Activated T-helper 17 cell treated with anti-CD3 and anti-CD28 coated beads, Interleukin-2, amount 50 U/mL, for 72 hours (primary cell): ENCODE results near the gene NOL6. TPM values are rescaled to one million over a fixed set of nuclear protein-coding genes. Genes with fewer than 3 reads are reported as not detected.
A peak's percentile ranks its signal among the peaks of the same experiment; 100 is the strongest.
"Not testable (repeated sequence)": the region's sequence is repeated elsewhere in the genome, so short reads cannot be mapped to it uniquely, and the experiment has no call there.

Experiments used
- ATAC-seq: fragments of 150-1000 bp; cut with Tn5 transposase; replicated peaks from 2 replicates; pipeline ENCODE4 v1.10.0; 2021; ENCODE audit warnings: mild to moderate bottlenecking, moderate library complexity
- H3K27ac Mint-ChIP-seq: one replicate; pipeline ENCODE4 v1.8.0; 2022; ENCODE audit warnings: mixed read lengths
- H3K27me3 Mint-ChIP-seq: one replicate; pipeline ENCODE4 v1.8.0; 2022; ENCODE audit warnings: mixed read lengths
- H3K36me3 Mint-ChIP-seq: one replicate; pipeline ENCODE4 v1.8.0; 2022; ENCODE audit warnings: low read depth, mild to moderate bottlenecking, mixed read lengths
- H3K4me1 Mint-ChIP-seq: one replicate; pipeline ENCODE4 v1.8.0; 2022; ENCODE audit warnings: mixed read lengths
- H3K4me3 Mint-ChIP-seq: one replicate; pipeline ENCODE4 v1.8.0; 2022; ENCODE audit warnings: mild to moderate bottlenecking, mixed read lengths
- H3K9me3 Mint-ChIP-seq: one replicate; pipeline ENCODE4 v1.8.0; 2022; ENCODE audit warnings: mixed read lengths
- total RNA-seq, 2 donors: library from RNA; stranded (reverse); gene quantifications; one replicate each; pipeline ENCODE4 v1.2.3, GENCODE V29; 2022

The NOL6 gene
- total RNA-seq, 2 donors from 2014 or later = 25.9 to 58.3 TPM

DNA sequence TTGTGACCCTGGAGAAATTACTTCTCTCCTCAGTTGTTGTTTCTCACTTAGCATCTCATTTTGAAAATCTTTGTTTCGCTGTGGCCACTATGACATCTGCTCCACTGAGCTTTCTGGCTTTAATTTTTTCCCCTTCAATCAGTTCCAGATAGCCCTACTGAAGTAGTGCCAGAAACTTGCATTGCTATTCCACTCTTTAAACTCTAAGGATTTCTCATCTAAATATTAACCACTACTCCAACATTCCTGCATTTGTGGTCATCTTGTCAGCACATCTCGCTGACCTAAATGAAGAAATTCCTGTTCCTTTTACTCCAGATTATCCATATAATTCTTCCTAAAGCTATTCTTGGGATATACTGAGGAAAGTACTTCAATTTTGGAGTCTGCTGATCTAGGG is 15.3 kb upstream of the NOL6 start:
- H3K36me3 Mint-ChIP-seq = no peaks in the 10 kb centered on the region
- H3K27me3 Mint-ChIP-seq = no peaks in the 10 kb centered on the region
- H3K4me1 Mint-ChIP-seq = no peaks in the 10 kb centered on the region
- no peak overlapping the region for H3K4me3 Mint-ChIP-seq
- no peaks in the 10 kb centered on the region for H3K9me3 Mint-ChIP-seq
- no peak overlapping the region for H3K27ac Mint-ChIP-seq
- no peak for ATAC-seq

DNA sequence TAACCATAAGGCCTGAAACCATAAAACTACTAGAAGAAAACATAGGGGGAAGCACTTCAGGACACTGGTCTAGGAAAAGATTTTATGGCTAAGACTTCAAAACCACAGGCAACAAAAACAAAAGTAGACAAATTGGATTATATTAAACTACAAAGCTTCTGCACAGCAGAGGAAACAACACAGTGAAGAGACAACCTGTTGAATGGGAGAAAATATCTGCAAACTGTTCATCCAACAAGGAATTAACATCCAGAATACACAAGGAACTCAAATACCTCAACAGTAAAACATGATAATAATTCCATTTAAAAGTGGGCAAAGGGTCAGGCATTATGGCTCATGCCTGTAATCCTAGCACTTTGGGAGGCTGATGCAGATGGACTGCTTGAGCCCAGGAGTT is 11.6 kb upstream of the NOL6 start:
- H3K27ac Mint-ChIP-seq, H3K27me3 Mint-ChIP-seq, H3K36me3 Mint-ChIP-seq, H3K4me3 Mint-ChIP-seq, H3K4me1 Mint-ChIP-seq, H3K9me3 Mint-ChIP-seq, ATAC-seq: not testable (repeated sequence)

- ATAC-seq = no peak
- Mint-ChIP-seq H3K27me3 (no peaks in the 10 kb centered on the region), H3K4me1 (no peaks in the 10 kb centered on the region), H3K9me3 (no peaks in the 10 kb centered on the region), H3K27ac (no peak overlapping the region), H3K4me3 (no peak overlapping the region), H3K36me3 (no peaks in the 10 kb centered on the region)
These were observed 7.3 kb upstream of the NOL6 start for GRCh38 chr9:33480976-33481375.

- ATAC-seq = no peak
- no peak overlapping the region for H3K4me3 Mint-ChIP-seq
- no peaks in the 10 kb centered on the region for H3K4me1 Mint-ChIP-seq
- no peaks in the 10 kb centered on the region for H3K9me3 Mint-ChIP-seq
- no peak overlapping the region for H3K27ac Mint-ChIP-seq
- H3K27me3 Mint-ChIP-seq = no peaks in the 10 kb centered on the region
- no peaks in the 10 kb centered on the region for H3K36me3 Mint-ChIP-seq
These were observed 6.4 kb upstream of the NOL6 start for GRCh38 chr9:33480106-33480505.

GRCh38 chr9:33476503-33476902 is 2.8 kb upstream of the NOL6 start:
- ATAC-seq = no peak
- Mint-ChIP-seq H3K4me1 (peaks cover 3% of the 10 kb centered on the region), H3K4me3 (no peak overlapping the region), H3K27me3 (no peaks in the 10 kb centered on the region), H3K27ac (no peak overlapping the region), H3K36me3 (peaks cover 15% of the 10 kb centered on the region), H3K9me3 (no peaks in the 10 kb centered on the region)

DNA sequence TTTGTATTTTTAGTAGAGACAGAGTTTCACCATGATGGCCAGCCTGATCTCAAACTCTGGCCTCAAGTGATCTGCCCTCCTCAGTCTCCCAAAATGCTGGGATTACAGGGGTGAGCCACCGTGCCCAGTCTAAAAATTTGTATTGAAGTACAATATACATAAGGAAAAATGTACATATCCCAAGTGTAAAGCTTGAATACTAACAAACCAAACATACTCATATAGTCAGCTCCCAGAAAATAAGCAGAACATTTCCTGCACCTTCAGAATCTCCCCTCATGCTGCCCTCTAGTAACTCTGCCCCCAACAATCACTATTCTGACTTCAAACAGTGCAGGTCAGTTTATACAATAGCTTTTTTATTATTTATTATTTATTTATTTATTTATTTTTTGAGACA is 1.6 kb upstream of the NOL6 start:
- H3K36me3 Mint-ChIP-seq = peaks cover 27% of the 10 kb centered on the region
- H3K27ac Mint-ChIP-seq = no peak overlapping the region
- no peaks in the 10 kb centered on the region for H3K9me3 Mint-ChIP-seq
- H3K4me1 Mint-ChIP-seq = peaks cover 6% of the 10 kb centered on the region
- no peak for ATAC-seq
- no peaks in the 10 kb centered on the region for H3K27me3 Mint-ChIP-seq
- no peak overlapping the region for H3K4me3 Mint-ChIP-seq

DNA sequence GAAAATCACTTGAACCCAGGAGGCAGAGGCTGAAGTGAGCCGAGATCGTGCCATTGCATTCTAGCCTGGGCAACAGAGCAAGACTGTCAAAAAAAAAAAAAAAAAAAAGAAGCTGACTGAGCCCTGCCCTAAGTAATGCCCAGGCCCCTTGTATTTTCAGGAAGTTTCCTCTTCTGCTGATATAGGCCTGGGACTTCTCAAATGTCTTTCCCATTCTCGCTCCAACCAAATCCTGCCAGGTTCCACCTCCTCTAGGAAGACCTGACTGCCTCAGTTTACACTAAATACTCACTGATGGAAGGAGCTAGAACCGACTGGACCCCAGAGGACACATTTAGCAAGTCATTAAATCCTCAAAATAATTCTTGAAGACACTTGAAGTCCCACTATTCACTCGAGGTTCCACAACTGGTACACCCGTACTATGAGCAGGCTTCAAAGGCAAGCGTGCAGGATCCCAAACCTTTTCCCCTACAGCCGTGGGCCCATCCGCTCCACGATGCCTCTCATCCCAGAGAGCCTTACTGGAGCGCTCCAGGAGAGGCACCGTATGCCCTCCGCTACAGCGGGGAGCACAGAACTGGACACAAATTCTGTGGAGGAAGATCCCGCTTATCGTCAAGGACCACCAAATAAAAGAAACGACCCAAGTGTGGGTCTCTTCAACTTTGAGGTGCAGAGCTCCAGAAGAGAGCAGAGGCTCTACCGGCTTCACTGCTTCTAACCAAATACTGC is 676 bp downstream of the NOL6 start:
- no peaks in the 10 kb centered on the region for H3K27me3 Mint-ChIP-seq
- peaks cover 6% of the 10 kb centered on the region for H3K4me1 Mint-ChIP-seq
- H3K27ac Mint-ChIP-seq = peak overlapping the region; percentile 89
- peak overlapping the region; percentile 87 for H3K4me3 Mint-ChIP-seq
- no peaks in the 10 kb centered on the region for H3K9me3 Mint-ChIP-seq
- peaks cover 50% of the 10 kb centered on the region for H3K36me3 Mint-ChIP-seq
- no peak for ATAC-seq

DNA sequence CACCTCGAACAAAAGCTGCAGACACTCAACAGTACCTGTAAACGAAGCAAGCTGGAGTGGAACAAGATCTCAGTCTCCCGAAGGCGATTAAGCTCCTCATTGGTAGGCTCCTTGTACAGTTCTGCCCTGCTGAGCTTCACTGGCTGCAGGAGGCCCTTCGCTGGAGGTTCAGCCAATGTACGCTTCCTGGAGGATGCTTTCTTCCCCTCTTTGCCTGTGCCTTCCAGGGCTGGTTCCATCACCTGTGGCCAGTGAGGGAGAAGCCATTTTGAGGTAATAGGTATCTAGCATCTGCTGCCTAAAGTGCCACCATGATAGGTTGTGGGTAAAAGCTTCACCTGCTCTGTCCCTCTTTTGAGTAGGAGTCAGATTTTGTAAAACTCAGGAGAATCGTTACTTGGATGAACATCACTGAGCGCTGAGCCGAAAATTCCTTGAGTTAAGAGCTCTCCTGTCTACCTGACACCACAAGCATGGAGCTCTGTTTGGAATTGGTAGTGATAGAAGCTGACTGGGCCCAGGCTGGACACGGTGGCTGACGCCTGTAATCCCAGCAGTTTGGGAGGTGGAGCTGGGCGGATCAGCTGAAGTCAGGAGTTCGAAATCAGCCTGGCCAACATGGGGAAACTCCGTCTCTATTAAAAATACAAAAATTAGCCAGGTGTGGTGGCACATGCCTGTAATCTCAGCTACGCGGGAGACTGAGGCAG is 1.4 kb downstream of the NOL6 start:
- Mint-ChIP-seq H3K27me3 (no peaks in the 10 kb centered on the region), H3K27ac (peak overlapping the region; percentile 89), H3K9me3 (no peaks in the 10 kb centered on the region), H3K36me3 (peaks cover 57% of the 10 kb centered on the region), H3K4me1 (peaks cover 6% of the 10 kb centered on the region), H3K4me3 (peak overlapping the region; percentile 87)
- ATAC-seq = no peak

- Mint-ChIP-seq H3K4me3 (peak overlapping the region; percentile 87), H3K9me3 (no peaks in the 10 kb centered on the region), H3K4me1 (peaks cover 6% of the 10 kb centered on the region), H3K27ac (peak overlapping the region; percentile 89), H3K36me3 (peaks cover 66% of the 10 kb centered on the region), H3K27me3 (no peaks in the 10 kb centered on the region)
- no peak for ATAC-seq
These were observed 2.4 kb downstream of the NOL6 start for GRCh38 chr9:33471361-33471760.

- Mint-ChIP-seq H3K27me3 (no peaks in the 10 kb centered on the region), H3K4me1 (peaks cover 6% of the 10 kb centered on the region), H3K4me3 (no peak overlapping the region), H3K27ac (peak overlapping the region; percentile 64), H3K36me3 (peaks cover 81% of the 10 kb centered on the region), H3K9me3 (no peaks in the 10 kb centered on the region)
- ATAC-seq = no peak
These were observed 3.8 kb downstream of the NOL6 start for GRCh38 chr9:33469891-33470290.

DNA sequence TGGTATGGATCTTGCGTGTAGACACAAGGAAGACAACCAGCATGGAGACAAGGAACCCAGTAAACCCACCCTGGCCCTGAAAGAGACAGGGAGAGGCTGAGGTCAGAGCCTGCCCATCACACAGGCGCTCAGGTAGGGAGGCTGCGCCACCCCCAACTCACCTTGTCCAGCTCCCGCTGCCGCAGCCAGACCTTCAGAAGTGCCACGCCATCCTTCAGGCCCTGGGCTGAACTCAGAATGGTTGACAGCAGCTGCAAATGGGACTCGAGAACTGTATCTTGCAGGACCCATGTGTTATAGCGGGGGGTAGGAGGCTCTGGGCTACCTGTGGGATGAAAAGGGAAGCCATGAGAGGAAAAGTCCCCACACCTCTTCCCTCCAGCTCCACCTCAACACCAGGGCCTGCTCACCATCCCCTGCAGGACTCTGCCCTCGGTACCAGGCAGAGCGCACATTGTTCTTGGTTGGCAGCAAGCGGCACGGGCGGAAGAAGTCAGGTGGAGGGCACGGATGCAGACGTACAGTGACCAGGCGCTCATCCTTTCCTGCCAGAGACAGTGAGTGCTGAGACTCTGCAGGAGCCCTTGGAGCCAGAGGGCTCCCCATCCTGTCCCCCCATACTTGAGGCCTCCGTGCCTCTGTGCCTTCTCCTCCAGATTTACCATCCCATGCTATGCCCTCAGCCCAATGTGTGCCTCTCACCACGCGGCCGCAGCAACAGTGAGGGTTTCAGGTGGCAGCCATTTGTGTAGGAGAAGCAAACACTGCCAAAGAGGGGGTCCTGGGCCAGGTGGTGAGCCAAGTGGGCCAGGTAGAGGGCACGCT is 4.7 kb downstream of the NOL6 start:
- Mint-ChIP-seq H3K4me1 (peaks cover 6% of the 10 kb centered on the region), H3K27me3 (no peaks in the 10 kb centered on the region), H3K27ac (no peak overlapping the region), H3K36me3 (peaks cover 89% of the 10 kb centered on the region), H3K9me3 (no peaks in the 10 kb centered on the region), H3K4me3 (no peak overlapping the region)
- no peak for ATAC-seq

DNA sequence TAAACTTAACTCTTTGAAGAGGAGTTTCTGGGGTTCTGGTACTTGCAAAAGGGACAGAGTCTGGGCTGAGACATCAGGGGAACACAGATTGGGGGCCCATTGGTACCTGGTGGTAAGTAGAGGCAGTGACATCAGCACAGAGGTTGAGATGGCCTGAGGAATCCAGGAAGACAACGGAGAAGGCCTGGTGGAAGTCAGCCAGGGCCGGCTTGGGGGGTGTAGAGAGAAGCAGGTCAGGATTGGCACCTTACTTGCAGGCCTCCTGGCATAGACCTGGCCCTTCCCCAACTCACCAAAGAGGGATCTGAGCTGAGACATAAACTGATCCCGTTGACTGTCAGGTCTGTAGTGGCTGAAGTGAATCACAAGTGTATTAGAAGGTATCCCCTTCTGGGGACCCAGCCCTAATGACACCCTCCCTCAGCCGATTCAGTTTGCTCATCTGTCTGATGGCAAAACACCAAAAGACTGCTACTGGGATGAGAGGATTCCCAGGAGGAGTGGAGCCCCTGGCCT is 5.5 kb downstream of the NOL6 start:
- Mint-ChIP-seq H3K4me1 (peaks cover 6% of the 10 kb centered on the region), H3K27me3 (no peaks in the 10 kb centered on the region), H3K36me3 (peaks cover 89% of the 10 kb centered on the region), H3K4me3 (no peak overlapping the region), H3K9me3 (no peaks in the 10 kb centered on the region), H3K27ac (no peak overlapping the region)
- no peak for ATAC-seq

DNA sequence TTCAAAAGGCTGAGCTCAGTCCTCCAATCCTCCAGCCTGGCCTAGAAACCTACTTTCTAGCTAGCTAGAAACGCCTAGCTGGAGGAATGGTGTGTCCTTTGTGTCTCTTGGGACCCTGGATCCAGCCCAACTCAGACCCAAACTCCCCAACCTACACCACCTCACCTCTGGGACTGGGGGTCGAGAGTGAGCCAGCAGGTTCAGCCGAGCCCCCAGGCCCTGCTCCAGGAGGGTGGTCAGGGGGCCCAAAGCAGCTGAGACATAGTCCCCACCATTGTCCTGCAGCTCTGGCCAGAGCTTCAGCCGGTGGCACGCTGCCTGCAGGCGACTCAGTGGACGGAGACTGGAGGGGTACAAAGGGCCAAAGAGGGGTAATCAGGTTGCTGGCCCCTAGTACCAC is 6.2 kb downstream of the NOL6 start:
- Mint-ChIP-seq H3K36me3 (peaks cover 97% of the 10 kb centered on the region), H3K9me3 (no peaks in the 10 kb centered on the region), H3K27ac (no peak overlapping the region), H3K27me3 (no peaks in the 10 kb centered on the region), H3K4me1 (peaks cover 6% of the 10 kb centered on the region), H3K4me3 (no peak overlapping the region)
- ATAC-seq = no peak

GRCh38 chr9:33466565-33467495 is 6.9 kb downstream of the NOL6 start:
- Mint-ChIP-seq H3K27me3 (no peaks in the 10 kb centered on the region), H3K4me3 (no peak overlapping the region), H3K4me1 (peaks cover 6% of the 10 kb centered on the region), H3K36me3 (peaks cover 99% of the 10 kb centered on the region), H3K9me3 (no peaks in the 10 kb centered on the region), H3K27ac (no peak overlapping the region)
- ATAC-seq = peak; percentile 87
